Mesothelial cell of epicardium (in vitro differentiated cells): ENCODE measurements around the gene TGFBR3. TPM values are rescaled to one million over a fixed set of nuclear protein-coding genes. Genes with fewer than 3 reads are reported as not detected.

ENCODE experiments used
- DNase-seq, 2 experiments: peaks; one replicate each; pipeline ENCODE4 v3.0.0; 2021; ENCODE audit warnings: low spot score in 2 of 2; ENCODE audit not compliant: unreplicated experiment in 2 of 2
- H3K27ac Mint-ChIP-seq: 2 replicates; pipeline ENCODE4 v1.8.0; 2021; ENCODE audit warnings: mixed read lengths
- H3K27me3 Mint-ChIP-seq: 2 replicates; pipeline ENCODE4 v1.8.0; 2021; ENCODE audit warnings: low read depth, mixed read lengths
- H3K36me3 Mint-ChIP-seq: 2 replicates; pipeline ENCODE4 v1.8.0; 2021; ENCODE audit warnings: mixed read lengths
- H3K4me1 Mint-ChIP-seq: 2 replicates; pipeline ENCODE4 v1.8.0; 2021; ENCODE audit warnings: mixed read lengths
- H3K4me3 Mint-ChIP-seq: 2 replicates; pipeline ENCODE4 v1.8.0; 2021; ENCODE audit warnings: mild to moderate bottlenecking, moderate library complexity, mixed read lengths
- H3K9me3 Mint-ChIP-seq: 2 replicates; pipeline ENCODE4 v1.8.0; 2021; ENCODE audit warnings: mixed read lengths
- total RNA-seq: library from RNA; stranded (reverse); gene quantifications from 3 replicates; pipeline ENCODE4 v1.2.1, GENCODE V29; 2021
- TF ChIP-seq, protein P1 (sequence below): fragments of 200-600 bp; sonication (generic); IDR thresholded peaks from one replicate; pipeline ENCODE4 v1.5.0; 2021; ENCODE audit warnings: antibody characterized with exemption; ENCODE audit not compliant: unreplicated experiment

TGFBR3 gene
- total RNA-seq, 1 donor from 2014 or later, result 20.7 TPM

DNA sequence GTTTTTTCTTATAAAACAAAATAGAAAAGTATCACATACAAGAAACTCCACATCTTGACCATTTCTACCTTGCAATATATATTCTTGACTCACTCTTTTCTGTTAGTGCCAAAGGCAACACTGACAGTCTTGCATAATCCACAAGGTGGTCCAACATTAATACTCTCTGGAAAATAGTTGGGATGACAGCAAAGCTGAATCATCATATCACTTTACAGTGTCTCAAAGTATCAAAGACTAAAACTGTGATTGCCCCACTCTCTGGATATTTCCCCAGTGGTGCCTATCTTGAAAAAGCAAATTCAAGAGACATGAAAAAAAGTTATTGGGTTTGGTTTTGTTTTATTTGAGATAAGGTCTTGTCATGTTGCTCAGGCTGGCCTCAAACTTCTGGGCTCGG is 14.6 kb upstream of the TGFBR3 start:
- H3K27me3 Mint-ChIP-seq, result no peaks in the 10 kb centered on the region
- H3K36me3 Mint-ChIP-seq, result no peaks in the 10 kb centered on the region
- H3K9me3 Mint-ChIP-seq, result no peaks in the 10 kb centered on the region
- no peak overlapping the region for H3K27ac Mint-ChIP-seq
- TF ChIP-seq, protein P1, sequence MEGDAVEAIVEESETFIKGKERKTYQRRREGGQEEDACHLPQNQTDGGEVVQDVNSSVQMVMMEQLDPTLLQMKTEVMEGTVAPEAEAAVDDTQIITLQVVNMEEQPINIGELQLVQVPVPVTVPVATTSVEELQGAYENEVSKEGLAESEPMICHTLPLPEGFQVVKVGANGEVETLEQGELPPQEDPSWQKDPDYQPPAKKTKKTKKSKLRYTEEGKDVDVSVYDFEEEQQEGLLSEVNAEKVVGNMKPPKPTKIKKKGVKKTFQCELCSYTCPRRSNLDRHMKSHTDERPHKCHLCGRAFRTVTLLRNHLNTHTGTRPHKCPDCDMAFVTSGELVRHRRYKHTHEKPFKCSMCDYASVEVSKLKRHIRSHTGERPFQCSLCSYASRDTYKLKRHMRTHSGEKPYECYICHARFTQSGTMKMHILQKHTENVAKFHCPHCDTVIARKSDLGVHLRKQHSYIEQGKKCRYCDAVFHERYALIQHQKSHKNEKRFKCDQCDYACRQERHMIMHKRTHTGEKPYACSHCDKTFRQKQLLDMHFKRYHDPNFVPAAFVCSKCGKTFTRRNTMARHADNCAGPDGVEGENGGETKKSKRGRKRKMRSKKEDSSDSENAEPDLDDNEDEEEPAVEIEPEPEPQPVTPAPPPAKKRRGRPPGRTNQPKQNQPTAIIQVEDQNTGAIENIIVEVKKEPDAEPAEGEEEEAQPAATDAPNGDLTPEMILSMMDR, result no peak
- H3K4me3 Mint-ChIP-seq, result no peak overlapping the region
- H3K4me1 Mint-ChIP-seq, result no peaks in the 10 kb centered on the region
- DNase-seq, result no peak

DNA sequence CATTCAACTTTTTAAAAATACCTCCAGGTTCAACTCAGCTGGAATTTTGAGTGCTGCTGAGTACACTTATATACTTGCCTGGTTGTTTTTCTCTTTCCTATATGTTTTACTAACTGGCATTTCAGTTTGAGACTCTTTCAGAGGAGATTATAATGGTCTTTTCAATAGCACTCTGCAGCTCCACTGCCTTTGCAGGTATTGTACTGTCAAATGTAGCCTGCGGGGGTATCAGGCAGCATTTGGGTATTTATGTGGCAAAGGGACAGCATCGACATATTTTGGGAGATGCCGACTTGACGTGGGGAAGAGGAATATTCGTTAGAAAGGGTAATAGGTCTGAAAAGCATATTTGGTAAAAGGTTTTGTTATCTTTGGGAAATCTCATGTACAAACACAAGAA is 11.1 kb upstream of the TGFBR3 start:
- Mint-ChIP-seq H3K9me3 (no peaks in the 10 kb centered on the region), H3K4me3 (no peak overlapping the region), H3K36me3 (no peaks in the 10 kb centered on the region), H3K4me1 (no peaks in the 10 kb centered on the region), H3K27me3 (no peaks in the 10 kb centered on the region), H3K27ac (no peak overlapping the region)
- no peak for DNase-seq
- TF ChIP-seq, protein P1, result no peak

DNA sequence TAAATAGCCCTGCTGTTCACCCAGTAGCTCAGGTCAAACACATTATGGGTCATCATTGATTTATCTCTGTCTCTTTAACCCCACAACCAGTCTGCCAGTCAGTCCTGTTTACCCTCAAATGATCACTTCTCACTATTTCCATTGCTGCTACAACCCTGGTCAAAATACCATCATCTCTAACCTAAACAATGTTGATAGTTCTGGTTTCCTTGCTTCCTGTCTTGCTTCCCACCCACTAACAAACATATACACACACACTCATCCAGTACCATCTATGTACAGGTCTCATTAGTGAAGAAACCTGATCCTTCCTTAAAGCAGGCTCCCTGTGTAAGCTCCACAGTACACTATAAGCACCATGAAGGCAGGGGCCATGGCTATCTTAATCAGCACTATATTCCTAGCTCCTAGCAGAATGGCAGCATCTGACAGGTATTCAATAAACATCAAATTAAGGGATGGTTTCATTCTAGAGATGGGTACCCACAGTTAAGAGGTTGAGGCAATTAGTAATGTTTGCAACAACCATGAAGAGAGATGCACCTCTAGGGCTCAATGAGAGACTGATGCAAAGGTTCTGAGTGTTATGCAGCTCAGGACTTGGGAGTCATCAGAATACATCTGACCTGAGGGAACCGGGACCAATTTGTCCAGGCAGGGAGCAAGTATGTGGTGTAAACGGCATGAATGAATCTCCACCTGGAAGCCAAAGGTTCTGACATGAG is 10.0 kb upstream of the TGFBR3 start:
- DNase-seq, result no peak
- Mint-ChIP-seq H3K4me1 (peaks cover 4% of the 10 kb centered on the region), H3K27ac (no peak overlapping the region), H3K9me3 (no peaks in the 10 kb centered on the region), H3K36me3 (no peaks in the 10 kb centered on the region), H3K27me3 (no peaks in the 10 kb centered on the region), H3K4me3 (no peak overlapping the region)
- TF ChIP-seq, protein P1, result no peak

DNA sequence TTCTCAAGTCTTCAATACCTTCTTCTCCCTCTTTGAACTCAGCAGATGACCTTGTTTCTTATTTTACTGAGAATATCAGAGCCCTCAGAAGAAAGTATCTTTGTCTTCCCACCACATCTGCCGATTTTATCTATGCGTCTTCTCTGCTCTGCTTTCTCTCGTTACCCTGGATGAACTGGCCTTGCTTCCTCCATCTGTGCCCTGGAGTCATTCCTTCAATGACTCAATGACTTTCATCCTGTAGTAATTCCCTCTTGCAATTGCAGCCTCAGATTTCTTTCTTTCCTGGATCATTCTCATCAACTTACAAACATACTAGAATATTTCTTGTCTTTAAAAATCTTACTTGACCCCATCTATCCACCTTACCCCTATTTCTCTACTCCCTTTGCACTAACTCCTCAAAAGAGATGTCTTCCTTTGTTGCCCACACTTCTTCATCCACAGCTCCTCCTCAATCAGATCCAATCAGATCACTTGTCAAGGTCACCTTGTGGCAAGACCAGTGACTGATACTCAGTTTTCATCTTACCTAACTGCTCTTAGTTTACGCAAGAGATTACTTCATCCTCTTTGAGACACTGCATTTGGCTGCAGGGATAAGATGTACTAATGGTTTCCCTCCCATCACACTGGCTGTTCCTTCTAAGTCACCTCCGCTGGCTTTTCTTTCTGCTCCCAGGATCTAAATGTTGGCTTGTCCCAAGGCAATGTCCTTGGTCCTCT is 8.2 kb upstream of the TGFBR3 start:
- DNase-seq, result no peak
- no peak overlapping the region for H3K27ac Mint-ChIP-seq
- no peaks in the 10 kb centered on the region for H3K9me3 Mint-ChIP-seq
- H3K36me3 Mint-ChIP-seq, result no peaks in the 10 kb centered on the region
- no peak overlapping the region for H3K4me3 Mint-ChIP-seq
- H3K27me3 Mint-ChIP-seq, result peaks cover under 1% of the 10 kb centered on the region
- peaks cover 9% of the 10 kb centered on the region for H3K4me1 Mint-ChIP-seq
- TF ChIP-seq, protein P1, result no peak

DNA sequence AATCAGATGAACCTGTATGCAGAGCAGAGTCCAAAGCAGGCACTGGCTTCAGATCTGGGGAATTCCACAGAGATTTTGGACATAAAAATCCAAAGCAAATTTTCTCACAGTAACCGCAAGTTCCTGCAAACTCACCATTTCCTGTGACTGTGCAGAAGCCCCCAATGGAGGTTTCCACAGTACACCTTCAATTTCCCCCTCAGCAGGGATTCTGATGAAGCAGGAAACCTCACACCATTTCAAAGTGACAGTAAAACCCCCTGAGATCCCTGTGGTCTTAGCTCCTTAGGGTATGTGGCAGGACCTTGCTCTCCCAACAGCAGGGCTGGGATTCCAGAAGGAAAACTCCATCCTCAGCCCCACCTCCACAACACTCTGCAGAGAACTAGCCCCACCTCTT is 6.0 kb upstream of the TGFBR3 start:
- peaks cover 9% of the 10 kb centered on the region for H3K4me1 Mint-ChIP-seq

More for the DNA sequence above, 6.0 kb upstream of the TGFBR3 start:
- Mint-ChIP-seq H3K36me3 (no peaks in the 10 kb centered on the region), H3K4me3 (no peak overlapping the region), H3K27ac (peak overlapping the region; percentile 45), H3K27me3 (peaks cover 4% of the 10 kb centered on the region), H3K9me3 (no peaks in the 10 kb centered on the region)
- DNase-seq, result no peak
- TF ChIP-seq, protein P1, result no peak
